Measurements from ENCODE around the gene FBXL14. TPM values are rescaled to one million over a fixed set of nuclear protein-coding genes. Genes with fewer than 3 reads are reported as not detected.

The FBXL14 gene
- total RNA-seq, 4 donors from 2014 or later = 12.0 to 22.6 (median 16.0) TPM

DNA sequence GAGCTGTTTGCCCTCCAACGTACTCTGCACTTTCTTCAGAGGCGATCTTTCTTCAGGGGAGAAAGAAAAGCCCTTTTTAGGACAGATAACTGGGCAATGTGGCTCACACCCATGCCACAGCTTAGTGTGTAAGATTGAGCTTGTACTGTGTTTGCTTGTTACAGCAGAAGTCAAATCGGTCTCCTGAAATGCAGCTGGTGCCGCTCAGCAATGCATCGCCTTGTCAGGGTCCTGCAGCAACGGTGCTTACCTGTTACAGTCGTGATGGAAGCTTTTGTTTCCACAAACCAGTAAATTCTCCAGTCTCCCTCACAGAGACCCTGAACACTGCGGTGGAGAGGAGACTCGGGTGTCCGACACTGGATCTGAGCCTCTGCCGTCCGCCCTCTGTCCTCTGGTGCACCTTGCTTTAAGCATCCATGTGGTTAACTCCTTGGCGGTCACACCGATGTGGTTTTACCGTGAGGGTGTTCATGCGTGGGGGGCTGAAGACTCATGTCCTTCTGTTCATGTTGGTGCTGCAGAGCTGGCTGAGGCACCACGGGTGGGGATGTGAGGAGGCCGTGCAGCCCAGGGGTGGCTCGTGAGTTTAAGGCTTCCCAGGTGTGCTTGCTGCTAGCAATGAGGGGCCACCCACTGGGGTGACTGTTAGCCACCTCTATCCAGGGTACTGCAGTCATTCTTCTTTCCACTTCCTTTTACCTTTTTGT, 47.3 kb downstream of the FBXL14 start:
- Histone ChIP-seq H3K9me3 (peaks cover 0 to 7% (median 0%) of the 10 kb centered on the region in 4 donors), H3K27me3 (no peaks in the 10 kb centered on the region), H3K4me1 (no peaks in the 10 kb centered on the region), H3K4me3 (no peak overlapping the region), H3K36me3 (no peaks in the 10 kb centered on the region), H3K27ac (replicated peaks in 1 of 4) (no peak overlapping the region)
- TF ChIP-seq POLR2A (IDR thresholded peaks at IDR 0.05; ENCODE audit: low read depth) = no peak
- TF ChIP-seq, protein P1, sequence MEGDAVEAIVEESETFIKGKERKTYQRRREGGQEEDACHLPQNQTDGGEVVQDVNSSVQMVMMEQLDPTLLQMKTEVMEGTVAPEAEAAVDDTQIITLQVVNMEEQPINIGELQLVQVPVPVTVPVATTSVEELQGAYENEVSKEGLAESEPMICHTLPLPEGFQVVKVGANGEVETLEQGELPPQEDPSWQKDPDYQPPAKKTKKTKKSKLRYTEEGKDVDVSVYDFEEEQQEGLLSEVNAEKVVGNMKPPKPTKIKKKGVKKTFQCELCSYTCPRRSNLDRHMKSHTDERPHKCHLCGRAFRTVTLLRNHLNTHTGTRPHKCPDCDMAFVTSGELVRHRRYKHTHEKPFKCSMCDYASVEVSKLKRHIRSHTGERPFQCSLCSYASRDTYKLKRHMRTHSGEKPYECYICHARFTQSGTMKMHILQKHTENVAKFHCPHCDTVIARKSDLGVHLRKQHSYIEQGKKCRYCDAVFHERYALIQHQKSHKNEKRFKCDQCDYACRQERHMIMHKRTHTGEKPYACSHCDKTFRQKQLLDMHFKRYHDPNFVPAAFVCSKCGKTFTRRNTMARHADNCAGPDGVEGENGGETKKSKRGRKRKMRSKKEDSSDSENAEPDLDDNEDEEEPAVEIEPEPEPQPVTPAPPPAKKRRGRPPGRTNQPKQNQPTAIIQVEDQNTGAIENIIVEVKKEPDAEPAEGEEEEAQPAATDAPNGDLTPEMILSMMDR (IDR thresholded peaks at IDR 0.05) = no peak
- TF ChIP-seq POLR2AphosphoS5 (IDR thresholded peaks at IDR 0.05) = no peak
- TF ChIP-seq EP300 (IDR thresholded peaks at IDR 0.05) = no peak
- DNase-seq (ENCODE audit: extremely low spot score) = no peak
- intact Hi-C loops (cut with DNase I) = no loop called here
- 84% methylated on average over 14 of the region's 19 CpGs for WGBS

DNA sequence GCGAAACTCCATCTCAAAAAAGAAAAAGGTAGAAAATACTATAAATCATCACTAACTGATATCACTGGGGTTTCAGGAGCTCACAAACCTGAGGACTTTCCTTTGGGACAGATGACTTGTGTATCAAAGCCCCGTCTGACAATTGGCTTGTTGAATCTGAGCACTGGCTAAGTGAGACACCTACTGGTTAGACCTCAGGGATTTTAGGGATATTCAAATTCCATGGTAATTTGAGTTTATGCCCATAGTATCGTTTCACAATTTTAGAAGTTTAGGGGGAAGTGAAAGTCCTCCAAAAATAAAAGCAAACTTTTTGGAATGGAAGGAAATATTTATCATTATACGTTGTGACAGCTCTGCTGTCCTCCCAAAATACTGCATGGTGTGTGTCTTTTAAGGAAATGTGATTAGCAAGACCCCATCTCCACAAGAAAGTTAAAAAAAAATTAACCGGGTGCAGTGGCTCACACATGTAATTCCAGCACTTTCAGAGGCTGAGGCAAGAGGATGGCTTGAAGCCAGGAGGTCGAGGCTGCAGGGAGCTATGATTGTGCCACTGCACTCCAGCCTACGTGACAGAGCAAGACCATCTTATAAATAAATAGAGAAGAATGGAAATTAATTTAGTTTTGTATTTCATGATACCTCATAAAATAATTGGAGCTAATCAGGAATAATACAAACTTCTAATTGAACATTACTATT, 49.2 kb downstream of the FBXL14 start:
- peaks cover 0 to 7% (median 0%) of the 10 kb centered on the region in 4 donors for H3K9me3 ChIP-seq

DNA sequence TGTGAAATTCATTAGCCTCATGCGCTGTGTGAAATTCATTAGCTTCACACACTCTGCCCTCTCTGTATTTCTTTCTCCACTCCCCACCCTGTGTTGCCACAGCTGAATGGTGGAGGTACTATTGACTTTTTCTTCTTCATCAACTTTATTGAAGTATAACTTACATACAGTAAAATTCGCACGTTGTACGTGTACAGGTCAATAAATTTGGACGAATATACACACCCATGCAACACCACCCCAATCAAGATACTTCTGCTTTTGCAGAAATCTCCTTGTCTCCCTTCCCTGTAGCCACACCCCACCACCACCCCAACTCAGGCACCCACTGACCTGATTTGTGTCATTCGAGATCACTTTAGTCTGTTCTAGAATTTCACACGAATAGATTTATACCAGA, 51.8 kb downstream of the FBXL14 start:
- 94% methylated on average over 7 of the region's 7 CpGs for WGBS
- no peaks in the 10 kb centered on the region for H3K36me3 ChIP-seq
- no peaks in the 10 kb centered on the region for H3K27me3 ChIP-seq
- H3K9me3 ChIP-seq = peaks cover 0 to 7% (median 0%) of the 10 kb centered on the region in 4 donors
- no peak overlapping the region for H3K4me3 ChIP-seq
- no peaks in the 10 kb centered on the region for H3K4me1 ChIP-seq
- DNase-seq (ENCODE audit: extremely low spot score) = no peak
- no peak overlapping the region for H3K27ac ChIP-seq (replicated peaks in 1 of 4)
- TF ChIP-seq POLR2AphosphoS5 (IDR thresholded peaks at IDR 0.05) (no peak), POLR2A (IDR thresholded peaks at IDR 0.05; ENCODE audit: low read depth) (no peak), EP300 (IDR thresholded peaks at IDR 0.05) (no peak)
- TF ChIP-seq, protein P1 (IDR thresholded peaks at IDR 0.05) = no peak
- intact Hi-C loops (cut with DNase I) = no loop called here

More for the DNA sequence above, 49.2 kb downstream of the FBXL14 start:
- no peak for TF ChIP-seq EP300 (IDR thresholded peaks at IDR 0.05)
- TF ChIP-seq POLR2A (IDR thresholded peaks at IDR 0.05; ENCODE audit: low read depth) = no peak
- no peak for TF ChIP-seq POLR2AphosphoS5 (IDR thresholded peaks at IDR 0.05)
- TF ChIP-seq, protein P1 (IDR thresholded peaks at IDR 0.05) = peak; percentile 12 to 30 (median 28)
- H3K36me3 ChIP-seq = no peaks in the 10 kb centered on the region
- intact Hi-C loops (cut with DNase I) = no loop called here
- H3K4me1 ChIP-seq = no peaks in the 10 kb centered on the region
- no peak overlapping the region for H3K27ac ChIP-seq (replicated peaks in 1 of 4)
- no peak for DNase-seq (ENCODE audit: extremely low spot score)
- H3K4me3 ChIP-seq = peak overlapping the region in 1 of 4 donors; percentile 21
- WGBS = 40% methylated on average over 7 of the region's 7 CpGs
- no peaks in the 10 kb centered on the region for H3K27me3 ChIP-seq

DNA sequence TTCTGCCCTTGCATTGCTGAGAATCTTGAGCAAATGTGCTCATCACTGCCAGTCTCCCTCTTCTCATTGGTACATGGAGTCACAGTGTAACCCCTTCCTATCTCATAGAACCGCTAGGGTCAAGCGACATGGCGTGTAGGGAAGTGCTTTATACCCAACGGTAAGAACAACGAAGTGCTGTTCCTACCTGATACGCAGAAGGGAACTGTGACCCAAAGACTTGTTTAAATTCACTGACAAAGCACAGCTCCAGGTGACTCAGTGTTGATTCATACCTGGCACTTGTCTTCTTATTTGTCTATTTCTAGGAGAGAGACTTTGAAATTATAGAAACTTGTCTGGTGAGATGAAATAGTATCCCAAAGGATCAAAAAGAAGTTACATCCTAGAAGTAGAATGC, 53.7 kb downstream of the FBXL14 start:
- intact Hi-C loops (cut with DNase I) = no loop called here
- no peak for TF ChIP-seq POLR2AphosphoS5 (IDR thresholded peaks at IDR 0.05)
- TF ChIP-seq EP300 (IDR thresholded peaks at IDR 0.05) = no peak
- TF ChIP-seq, protein P1 (IDR thresholded peaks at IDR 0.05) = no peak
- TF ChIP-seq POLR2A (IDR thresholded peaks at IDR 0.05; ENCODE audit: low read depth) = no peak
- H3K27ac ChIP-seq (replicated peaks in 1 of 4) = no peak overlapping the region
- 69% methylated on average over 6 of the region's 6 CpGs for WGBS
- no peaks in the 10 kb centered on the region for H3K36me3 ChIP-seq
- no peak for DNase-seq (ENCODE audit: extremely low spot score)
- peaks cover 0 to 4% (median 0%) of the 10 kb centered on the region in 4 donors for H3K4me1 ChIP-seq
- H3K9me3 ChIP-seq = peaks cover 0 to 7% (median 0%) of the 10 kb centered on the region in 4 donors
- no peaks in the 10 kb centered on the region for H3K27me3 ChIP-seq
- H3K4me3 ChIP-seq = no peak overlapping the region

Measured in esophagus muscularis mucosa (tissue), 4 donors.